HG03575 (cell line): ENCODE results near the gene GAL3ST2.
"Not testable (repeated sequence)": the region's sequence is repeated elsewhere in the genome, so short reads cannot be mapped to it uniquely, and the experiment has no call there.

Experiments used
- ATAC-seq: cut with Tn5 transposase; IDR thresholded peaks from one replicate; pipeline ENCODE4 v1.9.1; 2021; ENCODE audit not compliant: unreplicated experiment, insufficient number of reproducible peaks, low FRiP score; ENCODE audit errors: extremely low read depth

The GAL3ST2 gene

GRCh38 chr2:241833101-241833663, 56.6 kb downstream of the GAL3ST2 start:
- ATAC-seq: no peak

- not testable (repeated sequence) for ATAC-seq
These were observed 57.3 kb downstream of the GAL3ST2 start for GRCh38 chr2:241833756-241834526.

GRCh38 chr2:241834527-241835210, 58.0 kb downstream of the GAL3ST2 start:
- no peak for ATAC-seq

GRCh38 chr2:241835611-241836010, 59.0 kb downstream of the GAL3ST2 start:
- ATAC-seq: no peak

GRCh38 chr2:241836292-241836691, 59.7 kb downstream of the GAL3ST2 start:
- no peak for ATAC-seq

- ATAC-seq: no peak
These were observed 60.8 kb downstream of the GAL3ST2 start for GRCh38 chr2:241837197-241837965.

- no peak for ATAC-seq
These were observed 64.8 kb downstream of the GAL3ST2 start for GRCh38 chr2:241841181-241842066.

GRCh38 chr2:241842067-241842415, 65.4 kb downstream of the GAL3ST2 start:
- no peak for ATAC-seq

GRCh38 chr2:241842620-241843211, 66.1 kb downstream of the GAL3ST2 start:
- ATAC-seq: no peak

- ATAC-seq: no peak
These were observed 66.9 kb downstream of the GAL3ST2 start for GRCh38 chr2:241843321-241844065.

- ATAC-seq: no peak
These were observed 67.6 kb downstream of the GAL3ST2 start for GRCh38 chr2:241844066-241844728.

- ATAC-seq: no peak
These were observed 68.4 kb downstream of the GAL3ST2 start for GRCh38 chr2:241844831-241845578.

GRCh38 chr2:241846406-241846805, 69.8 kb downstream of the GAL3ST2 start:
- no peak for ATAC-seq

GRCh38 chr2:241848761-241849615, 72.4 kb downstream of the GAL3ST2 start:
- ATAC-seq: no peak

GRCh38 chr2:241849616-241850543, 73.3 kb downstream of the GAL3ST2 start:
- no peak for ATAC-seq
